SH-SY5Y (cell line): ENCODE results near the gene PRSS36.

ENCODE experiments used
- GATA2 ChIP-seq: IDR thresholded peaks from 2 replicates; pipeline ENCODE4 v1.6.1; 2011; ENCODE audit warnings: mild to moderate bottlenecking, low read depth, low read length
- GATA3 ChIP-seq: IDR thresholded peaks from 2 replicates; pipeline ENCODE4 v1.6.1; 2011; ENCODE audit warnings: low read depth, mild to moderate bottlenecking, low read length, moderate library complexity

GRCh38 chr16:31130336-31130891 is 19.5 kb downstream of the PRSS36 start:
- TF ChIP-seq GATA3 (no peak), GATA2 (no peak)
